Sigmoid colon (tissue), 7 donors: Measurements from ENCODE around the gene RAB1B. TPM values are rescaled to one million over a fixed set of nuclear protein-coding genes. Genes with fewer than 3 reads are reported as not detected.

Experiments
- DNase-seq: peaks from one replicate; pipeline ENCODE4 v3.0.0-alpha.2; 2019
- H3K27ac ChIP-seq, 4 donors: fragments of 200-600 bp; sonication (generic); one replicate each; pipeline ENCODE4 v1.5.1; 2016 to 2019; ENCODE audit warnings: mild to moderate bottlenecking in 1 of 4
- H3K27me3 ChIP-seq, 3 donors: fragments of 200-600 bp; sonication (generic); one replicate each; pipeline ENCODE4 v1.5.1; 2019; ENCODE audit warnings: mild to moderate bottlenecking in 1 of 3
- H3K36me3 ChIP-seq, 4 donors: fragments of 200-600 bp; sonication (generic); one replicate each; pipeline ENCODE4 v1.5.1; 2016 to 2019
- H3K4me1 ChIP-seq, 4 donors: fragments of 200-600 bp; sonication (generic); one replicate each; pipeline ENCODE4 v1.5.1; 2017 to 2019
- H3K4me3 ChIP-seq, 4 donors: fragments of 200-600 bp; sonication (generic); one replicate each; pipeline ENCODE4 v1.5.1; 2017 to 2019; ENCODE audit warnings: mild to moderate bottlenecking in 2 of 4, moderate library complexity in 1 of 4
- H3K9me3 ChIP-seq, 4 donors: fragments of 200-600 bp in 3 of 4; sonication (generic) in 3 of 4; one replicate each; pipeline versions ENCODE4 v1.5.1 to v1.6.1; 2013 to 2019
- EP300 ChIP-seq, 4 donors: sonication (generic); formaldehyde crosslinking; IDR thresholded peaks; one replicate each; pipeline ENCODE4 v1.6.1; 2017; ENCODE audit warnings: antibody characterized with exemption in 4 of 4
- POLR2A ChIP-seq, 2 donors: fragments of 450-650 bp; IDR thresholded peaks; one replicate each; pipeline ENCODE4 v1.6.1; 2016; ENCODE audit warnings: antibody characterized with exemption in 2 of 2, mild to moderate bottlenecking in 2 of 2, moderate library complexity in 2 of 2
- POLR2AphosphoS5 ChIP-seq, 4 donors: sonication (generic); formaldehyde crosslinking; IDR thresholded peaks; one replicate each; pipeline ENCODE4 v1.6.1; 2017; ENCODE audit warnings: antibody characterized with exemption in 4 of 4
- WGBS, 2 donors: extraction: QIAGEN DNeasy Blood & Tissue Kit; methylation state at CpG; one replicate each; pipeline ENCODE4 v1.1.7; 2013; 5-methylcytosine and 5-hydroxymethylcytosine counted together
- intact Hi-C: fragments of 100-400 bp; cut with DNase I; formaldehyde crosslinking; loops from one replicate; pipeline ENCODE4 v1.15.1; 2023
- polyA plus RNA-seq, 3 donors: library from polyadenylated mRNA; stranded (reverse); fragments of 200-250 nt; gene quantifications; one replicate each; pipeline ENCODE4 v1.2.3, GENCODE V29; 2013
- total RNA-seq, 4 donors: library from RNA; depleted of rRNA; stranded (reverse); fragments of >200 nt; gene quantifications; one replicate each; pipeline ENCODE4 v1.1.0, GENCODE V29; 2016
- TF ChIP-seq, protein P1 (sequence below), 4 experiments: fragments of 450-650 bp in 3 of 4; fragments of 200-600 bp in 1 of 4; IDR thresholded peaks; one replicate each; pipeline ENCODE4 v1.5.1; 2016 to 2019; ENCODE audit warnings: antibody characterized with exemption in 4 of 4, mild to moderate bottlenecking in 3 of 4, moderate library complexity in 2 of 4
- donor health status: healthy with polysubstance abuse.
- donor health status: Bipolar disorder and iron deficiency.
- donor health status: healthy.

RAB1B gene
- total and polyA plus RNA-seq, 7 donors, result 65.4 to 286 (median 93.7) TPM

DNA sequence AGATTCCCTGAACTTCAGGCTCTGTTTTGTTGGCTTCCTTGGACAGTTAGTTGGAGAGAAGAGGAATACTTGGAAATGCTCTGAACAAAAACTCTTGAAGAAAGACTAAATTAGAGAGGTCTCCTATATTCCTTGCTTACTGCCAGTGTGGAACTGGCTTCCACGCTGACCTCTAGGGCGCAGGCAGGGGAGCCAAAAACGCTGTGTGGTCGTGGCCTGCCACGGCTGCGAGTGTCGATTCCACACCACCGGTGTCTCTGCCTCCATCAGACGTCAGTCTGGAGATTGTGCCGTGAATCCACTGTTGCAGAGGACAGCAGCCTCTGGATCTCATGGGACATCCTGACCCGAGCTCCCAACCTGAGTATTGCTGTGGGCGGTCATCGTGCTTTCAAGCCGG, 37.5 kb upstream of the RAB1B start:
- Histone ChIP-seq H3K27ac (no peak overlapping the region), H3K27me3 (no peaks in the 10 kb centered on the region), H3K4me3 (no peak overlapping the region), H3K36me3 (peaks cover 16 to 74% (median 47%) of the 10 kb centered on the region in 4 donors), H3K9me3 (no peaks in the 10 kb centered on the region), H3K4me1 (no peaks in the 10 kb centered on the region)
- intact Hi-C loops, result no loop called here
- no peak for DNase-seq
- WGBS, 2 donors, result 95 to 97% methylated on average over 14 of the region's 14 CpGs
- no peak for TF ChIP-seq POLR2AphosphoS5 (IDR thresholded peaks at IDR 0.05)
- TF ChIP-seq, protein P1, sequence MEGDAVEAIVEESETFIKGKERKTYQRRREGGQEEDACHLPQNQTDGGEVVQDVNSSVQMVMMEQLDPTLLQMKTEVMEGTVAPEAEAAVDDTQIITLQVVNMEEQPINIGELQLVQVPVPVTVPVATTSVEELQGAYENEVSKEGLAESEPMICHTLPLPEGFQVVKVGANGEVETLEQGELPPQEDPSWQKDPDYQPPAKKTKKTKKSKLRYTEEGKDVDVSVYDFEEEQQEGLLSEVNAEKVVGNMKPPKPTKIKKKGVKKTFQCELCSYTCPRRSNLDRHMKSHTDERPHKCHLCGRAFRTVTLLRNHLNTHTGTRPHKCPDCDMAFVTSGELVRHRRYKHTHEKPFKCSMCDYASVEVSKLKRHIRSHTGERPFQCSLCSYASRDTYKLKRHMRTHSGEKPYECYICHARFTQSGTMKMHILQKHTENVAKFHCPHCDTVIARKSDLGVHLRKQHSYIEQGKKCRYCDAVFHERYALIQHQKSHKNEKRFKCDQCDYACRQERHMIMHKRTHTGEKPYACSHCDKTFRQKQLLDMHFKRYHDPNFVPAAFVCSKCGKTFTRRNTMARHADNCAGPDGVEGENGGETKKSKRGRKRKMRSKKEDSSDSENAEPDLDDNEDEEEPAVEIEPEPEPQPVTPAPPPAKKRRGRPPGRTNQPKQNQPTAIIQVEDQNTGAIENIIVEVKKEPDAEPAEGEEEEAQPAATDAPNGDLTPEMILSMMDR (IDR thresholded peaks at IDR 0.05), result no peak
- no peak for TF ChIP-seq POLR2A (IDR thresholded peaks at IDR 0.05)
- no peak for TF ChIP-seq EP300 (IDR thresholded peaks at IDR 0.05)

DNA sequence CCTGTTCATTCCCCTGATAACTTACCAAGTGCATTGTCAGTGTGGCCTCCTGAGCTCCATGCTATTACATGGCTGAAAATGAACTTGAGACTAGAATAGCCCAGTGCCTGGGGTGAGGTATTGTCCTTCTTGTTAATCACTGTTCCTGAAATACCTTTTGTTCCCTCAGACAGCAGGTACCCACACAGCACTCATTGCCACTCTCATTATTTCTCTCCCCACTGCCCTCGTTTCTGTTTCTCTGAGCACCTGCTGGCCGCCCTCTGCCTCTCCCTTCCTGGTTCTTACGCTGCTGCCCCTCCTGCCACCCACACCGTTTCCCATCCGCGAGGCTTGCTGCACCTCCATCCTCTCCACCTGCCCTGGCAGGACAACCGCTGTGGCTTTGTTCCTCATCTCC, 36.9 kb upstream of the RAB1B start:
- intact Hi-C loops, result no loop called here
- 87 to 89% methylated on average over 7 of the region's 7 CpGs for WGBS, 2 donors
- no peak overlapping the region for H3K27ac ChIP-seq
- H3K4me1 ChIP-seq, result no peaks in the 10 kb centered on the region
- H3K9me3 ChIP-seq, result no peaks in the 10 kb centered on the region
- H3K36me3 ChIP-seq, result peaks cover 16 to 80% (median 50%) of the 10 kb centered on the region in 4 donors
- TF ChIP-seq POLR2A (IDR thresholded peaks at IDR 0.05) (no peak), POLR2AphosphoS5 (IDR thresholded peaks at IDR 0.05) (no peak), EP300 (IDR thresholded peaks at IDR 0.05) (no peak)
- TF ChIP-seq, protein P1 (IDR thresholded peaks at IDR 0.05), result no peak
- no peak for DNase-seq
- H3K4me3 ChIP-seq, result no peak overlapping the region
- H3K27me3 ChIP-seq, result no peaks in the 10 kb centered on the region

DNA sequence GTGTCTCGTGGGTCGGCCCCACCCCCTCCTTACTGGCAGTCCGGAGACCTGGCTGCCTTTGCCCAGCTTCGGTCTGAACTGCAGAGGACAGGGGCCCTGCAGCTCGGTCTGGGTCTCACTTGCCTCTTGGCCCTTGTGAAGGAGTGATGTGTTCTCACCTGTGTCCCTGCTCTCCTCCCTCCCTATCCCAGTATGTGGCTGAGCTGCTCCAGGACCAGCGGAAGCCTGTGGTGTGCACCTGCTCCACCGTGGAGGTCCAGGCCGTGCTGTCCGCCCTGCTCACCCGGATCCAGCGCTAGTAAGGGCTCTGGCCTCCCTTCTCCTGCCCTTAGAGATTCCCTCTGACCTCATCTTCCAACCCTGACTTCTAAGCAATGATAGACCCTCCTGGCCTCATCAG, 35.7 kb upstream of the RAB1B start:
- Histone ChIP-seq H3K27me3 (no peaks in the 10 kb centered on the region), H3K27ac (no peak overlapping the region), H3K9me3 (no peaks in the 10 kb centered on the region), H3K36me3 (peaks cover 12 to 80% (median 50%) of the 10 kb centered on the region in 4 donors), H3K4me3 (no peak overlapping the region), H3K4me1 (no peaks in the 10 kb centered on the region)
- no peak for DNase-seq
- intact Hi-C loops, result no loop called here
- 93 to 94% methylated on average over 11 of the region's 11 CpGs for WGBS, 2 donors
- TF ChIP-seq, protein P1 (IDR thresholded peaks at IDR 0.05), result no peak
- TF ChIP-seq POLR2AphosphoS5 (IDR thresholded peaks at IDR 0.05), result no peak
- no peak for TF ChIP-seq POLR2A (IDR thresholded peaks at IDR 0.05)
- no peak for TF ChIP-seq EP300 (IDR thresholded peaks at IDR 0.05)

DNA sequence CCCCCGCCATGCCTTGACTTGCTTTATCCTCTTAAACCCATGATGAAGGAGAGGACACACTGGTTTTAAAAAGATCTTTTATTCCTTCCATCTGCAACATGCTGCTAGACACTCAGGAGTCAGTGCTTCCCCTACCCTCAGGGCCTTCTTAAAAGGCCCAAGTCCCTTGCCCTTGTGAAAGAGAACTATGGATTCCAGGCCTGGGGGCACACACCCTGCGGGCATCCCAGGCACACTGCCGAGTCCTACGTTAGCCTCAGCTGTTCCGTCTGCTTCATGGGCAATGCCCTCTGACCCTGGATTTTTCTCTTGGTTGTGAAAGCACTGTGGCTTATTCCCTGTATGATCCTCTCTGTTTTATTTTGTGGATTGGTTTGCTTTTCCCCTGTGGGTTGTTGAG, 35.1 kb upstream of the RAB1B start:
- no peaks in the 10 kb centered on the region for H3K9me3 ChIP-seq
- no peak overlapping the region for H3K27ac ChIP-seq
- no peaks in the 10 kb centered on the region for H3K4me1 ChIP-seq
- no peak overlapping the region for H3K4me3 ChIP-seq
- H3K27me3 ChIP-seq, result no peaks in the 10 kb centered on the region
- 96 to 98% methylated on average over 5 of the region's 5 CpGs for WGBS, 2 donors
- H3K36me3 ChIP-seq, result peaks cover 9 to 80% (median 50%) of the 10 kb centered on the region in 4 donors
- DNase-seq, result no peak
- intact Hi-C loops, result no loop called here
- TF ChIP-seq POLR2A (IDR thresholded peaks at IDR 0.05) (no peak), EP300 (IDR thresholded peaks at IDR 0.05) (no peak), POLR2AphosphoS5 (IDR thresholded peaks at IDR 0.05) (no peak)
- TF ChIP-seq, protein P1 (IDR thresholded peaks at IDR 0.05), result no peak

DNA sequence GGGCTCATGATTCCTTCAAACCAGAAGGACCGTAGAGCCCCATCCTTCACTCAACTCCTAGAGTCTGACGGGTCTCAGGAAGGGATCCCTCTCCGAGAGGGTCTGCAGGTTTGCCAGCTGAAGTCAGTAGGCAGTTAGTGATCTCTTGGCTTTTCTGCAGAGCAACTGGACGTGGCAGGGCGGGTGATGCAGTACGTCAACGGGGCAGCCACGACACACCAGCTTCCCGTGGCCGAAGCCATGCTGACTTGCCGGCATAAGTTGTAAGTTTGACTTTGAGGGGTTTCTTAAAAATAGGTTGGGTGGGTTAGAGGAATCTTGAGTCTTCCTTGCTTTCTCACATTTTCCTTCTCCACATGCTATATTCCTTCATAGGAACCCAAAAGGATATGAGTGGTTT, 33.3 kb upstream of the RAB1B start:
- no peaks in the 10 kb centered on the region for H3K27me3 ChIP-seq
- DNase-seq, result no peak
- H3K27ac ChIP-seq, result no peak overlapping the region
- WGBS, 2 donors, result 95 to 96% methylated on average over 11 of the region's 11 CpGs
- H3K9me3 ChIP-seq, result no peaks in the 10 kb centered on the region
- no peak overlapping the region for H3K4me3 ChIP-seq
- TF ChIP-seq POLR2AphosphoS5 (IDR thresholded peaks at IDR 0.05) (no peak), EP300 (IDR thresholded peaks at IDR 0.05) (no peak), POLR2A (IDR thresholded peaks at IDR 0.05) (no peak)
- TF ChIP-seq, protein P1 (IDR thresholded peaks at IDR 0.05), result no peak
- intact Hi-C loops, result no loop called here
- H3K36me3 ChIP-seq, result peaks cover 9 to 90% (median 57%) of the 10 kb centered on the region in 4 donors
- no peaks in the 10 kb centered on the region for H3K4me1 ChIP-seq
